ENCODE results near the gene MBD3.

- TF ChIP-seq CTCF (conservative IDR thresholded peaks at IDR 0.05; ENCODE audit: low read depth, low read length) (no peak), RAD21 (IDR thresholded peaks at IDR 0.05; ENCODE audit: low read length) (no peak), POLR2A (IDR thresholded peaks at IDR 0.05; ENCODE audit: low read depth, low read length) (no peak), USF2 (IDR thresholded peaks at IDR 0.05; ENCODE audit: low read depth, low read length) (no peak)
Measured at GRCh38 chr19:1551068-1552040, 41.3 kb downstream of the MBD3 start.
